Measurements from ENCODE around the gene RFTN1. TPM values are rescaled to one million over a fixed set of nuclear protein-coding genes. Genes with fewer than 3 reads are reported as not detected.

Gene RFTN1
- total and polyA plus RNA-seq, 2 of the 8 experiments (the other 6 are each of a cell fraction or from before 2014, with no cell fraction given): 4.6 to 6.7 TPM

GRCh38 chr3:16346413-16347081 is 167.0 kb downstream of the RFTN1 start:
- 0 out of 7 replicates have a peak, but pooled peaks cover 0 to 5% (median under 1%) of the 10 kb centered on the region in 4 experiments for H3K4me1 ChIP-seq (replicated peaks in 1 of 4; ENCODE audit: control insufficient read depth in 3 of 4, insufficient read depth in 4 of 4, low read length in 3 of 4)
- H4K8ac ChIP-seq (ENCODE audit: extremely low read depth, insufficient read depth, low read length): no peak overlapping the region
- H2BK5ac ChIP-seq (ENCODE audit: low read depth, low read length): no peak overlapping the region
- no peaks in the 10 kb centered on the region for H3K27me3 ChIP-seq (replicated peaks in 1 of 4; ENCODE audit: control insufficient read depth in 3 of 4, extremely low read depth in 1 of 4, insufficient read depth in 3 of 4, low read length in 3 of 4)
- no peak overlapping the region for H2AK5ac ChIP-seq (ENCODE audit: low read depth, low read length)
- WGBS, 2 experiments (ENCODE audit: extremely low coverage in 1 of 2, insufficient coverage in 1 of 2, insufficient read length in 1 of 2, insufficient replicate concordance in 2 of 2, low coverage in 1 of 2, low lambda C conversion rate in 2 of 2, missing lambda C conversion rate in 1 of 2): 90% methylated on average over 7 of the region's 7 CpGs; no CpG with 5 or more reads in 1 of the 2 experiments
- H3K4me2 ChIP-seq (ENCODE audit: insufficient read depth in 1 of 2, low read depth in 2 of 2, low read length in 2 of 2): no peak overlapping the region
- H3K23ac ChIP-seq (ENCODE audit: insufficient read length): no peak overlapping the region
- no peak overlapping the region for H3K4me3 ChIP-seq (ENCODE audit: extremely low read depth in 1 of 4, insufficient read depth in 2 of 4, low read depth in 3 of 4, low read length in 4 of 4)
- H3K79me2 ChIP-seq (ENCODE audit: control insufficient read depth in 1 of 2, insufficient read depth in 2 of 2, low read length in 2 of 2): no peaks in the 10 kb centered on the region
- no peak overlapping the region for H4K5ac ChIP-seq (ENCODE audit: insufficient read length, low read depth, low read length)
- no peak overlapping the region for H2AFZ ChIP-seq (ENCODE audit: low read length)
- no peak overlapping the region for H4K91ac ChIP-seq (replicated peaks; ENCODE audit: insufficient read length, low read length)
- no peak for TF ChIP-seq EGR1 (IDR thresholded peaks at IDR 0.05; ENCODE audit: borderline replicate concordance, low read depth, low read length)
- FAIRE-seq (no peak), DNase-seq (ENCODE audit: low read depth in 1 of 2, low spot score in 2 of 2) (no peak)
- H3K18ac ChIP-seq (ENCODE audit: extremely low read depth, low read length): no peak overlapping the region
- H3K9ac ChIP-seq (replicated peaks in 1 of 4; ENCODE audit: extremely low read depth in 1 of 4, low read depth in 3 of 4, low read length in 3 of 4): no peak overlapping the region
- H3K9me3 ChIP-seq (ENCODE audit: insufficient read depth in 2 of 2, low read depth in 1 of 2, low read length in 1 of 2): no peaks in the 10 kb centered on the region
- no peak overlapping the region for H2BK20ac ChIP-seq (ENCODE audit: low read length)
- no peak overlapping the region for H2BK12ac ChIP-seq (ENCODE audit: low read depth, low read length)
- no peak overlapping the region for H3K4ac ChIP-seq (replicated peaks; ENCODE audit: insufficient read length, low read depth, low read length)
- no peak overlapping the region for H3K27ac ChIP-seq (ENCODE audit: low read depth, low read length)
- H3K23me2 ChIP-seq (ENCODE audit: low read depth, low read length): no peaks in the 10 kb centered on the region
- peaks cover 0 to 2% of the 10 kb centered on the region in 2 experiments for H4K20me1 ChIP-seq (replicated peaks in 1 of 2; ENCODE audit: control insufficient read depth in 1 of 2, insufficient read depth in 2 of 2, low read length in 2 of 2)
- POLR2A ChIA-PET (ENCODE audit: partially characterized antibody): no interaction called here
- H3K36me3 ChIP-seq (ENCODE audit: control insufficient read depth in 2 of 4, insufficient read depth in 4 of 4, low read length in 3 of 4): peaks cover 0 to 8% (median 0%) of the 10 kb centered on the region in 4 experiments; a peak in 3 of 8 replicates
- CTCF ChIA-PET (ENCODE audit: partially characterized antibody): interaction anchor here (0.7 kb wide), 1 partner anchor 20 kb away, joined by 3 read pairs; no protein-coding TSS in a partner anchor
- no peak overlapping the region for H2BK15ac ChIP-seq (ENCODE audit: low read length)
- no peak overlapping the region for H3K56ac ChIP-seq (replicated peaks; ENCODE audit: insufficient read length, low read depth, low read length)
- no peaks in the 10 kb centered on the region for H3K79me1 ChIP-seq (ENCODE audit: low read depth, low read length)
- no peak overlapping the region for H3K14ac ChIP-seq (ENCODE audit: insufficient read length)
- H2BK120ac ChIP-seq (replicated peaks; ENCODE audit: low read depth, low read length): no peak overlapping the region

Measured in H1 (cell line).